Measurements from ENCODE around the gene XYLT1. TPM values are rescaled to one million over a fixed set of nuclear protein-coding genes. Genes with fewer than 3 reads are reported as not detected.
A peak's percentile ranks its signal among the peaks of the same experiment; 100 is the strongest.

Gene XYLT1
- total RNA-seq, 1 donor from 2014 or later: 27.3 TPM

DNA sequence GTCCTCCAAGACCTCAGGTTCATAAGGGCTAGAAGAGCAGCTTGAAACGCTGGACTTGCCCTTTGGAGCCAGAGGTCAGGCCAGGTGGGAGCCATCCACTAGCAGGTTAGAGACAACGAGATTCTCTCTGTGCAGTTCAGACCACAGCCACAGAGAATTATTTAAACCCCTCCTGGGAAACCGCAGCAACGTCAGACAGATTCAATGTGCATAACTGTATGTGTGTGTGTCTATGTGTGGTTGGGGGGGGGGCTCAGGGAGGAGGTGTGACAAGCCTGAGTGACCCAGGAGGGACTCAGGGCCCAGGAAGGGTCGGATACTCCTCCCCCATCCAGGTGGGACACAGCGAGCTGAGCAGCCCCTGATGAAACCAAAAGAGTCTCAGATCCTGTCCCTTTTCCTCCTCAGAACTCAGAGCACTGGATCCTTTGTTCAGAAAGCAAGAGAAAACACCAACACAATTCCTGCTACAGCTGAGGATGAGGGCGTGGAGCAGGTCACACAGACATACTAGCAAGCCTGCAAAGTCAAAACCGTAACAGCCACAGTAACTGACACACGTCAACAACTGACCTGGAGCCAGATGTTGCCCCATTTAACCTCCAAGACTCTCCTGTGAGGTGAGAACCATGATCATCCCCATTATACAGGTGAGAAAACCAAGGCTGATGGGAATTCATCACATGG is 66.8 kb downstream of the XYLT1 start:
- Histone ChIP-seq H3K9me3 (no peaks in the 10 kb centered on the region), H3K36me3 (no peaks in the 10 kb centered on the region), H3K4me3 (no peak overlapping the region), H3K4me1 (peaks cover 44% of the 10 kb centered on the region), H3K27me3 (no peaks in the 10 kb centered on the region), H3K27ac (peak overlapping the region; percentile 87)
- no peak for DNase-seq (ENCODE audit: extremely low spot score in 2 of 2)
- TF ChIP-seq POLR2A (IDR thresholded peaks at IDR 0.05) (no peak), POLR2AphosphoS5 (IDR thresholded peaks at IDR 0.05; ENCODE audit: insufficient read depth in 1 of 2, low read depth in 1 of 2) (no peak)
- TF ChIP-seq, protein P1, sequence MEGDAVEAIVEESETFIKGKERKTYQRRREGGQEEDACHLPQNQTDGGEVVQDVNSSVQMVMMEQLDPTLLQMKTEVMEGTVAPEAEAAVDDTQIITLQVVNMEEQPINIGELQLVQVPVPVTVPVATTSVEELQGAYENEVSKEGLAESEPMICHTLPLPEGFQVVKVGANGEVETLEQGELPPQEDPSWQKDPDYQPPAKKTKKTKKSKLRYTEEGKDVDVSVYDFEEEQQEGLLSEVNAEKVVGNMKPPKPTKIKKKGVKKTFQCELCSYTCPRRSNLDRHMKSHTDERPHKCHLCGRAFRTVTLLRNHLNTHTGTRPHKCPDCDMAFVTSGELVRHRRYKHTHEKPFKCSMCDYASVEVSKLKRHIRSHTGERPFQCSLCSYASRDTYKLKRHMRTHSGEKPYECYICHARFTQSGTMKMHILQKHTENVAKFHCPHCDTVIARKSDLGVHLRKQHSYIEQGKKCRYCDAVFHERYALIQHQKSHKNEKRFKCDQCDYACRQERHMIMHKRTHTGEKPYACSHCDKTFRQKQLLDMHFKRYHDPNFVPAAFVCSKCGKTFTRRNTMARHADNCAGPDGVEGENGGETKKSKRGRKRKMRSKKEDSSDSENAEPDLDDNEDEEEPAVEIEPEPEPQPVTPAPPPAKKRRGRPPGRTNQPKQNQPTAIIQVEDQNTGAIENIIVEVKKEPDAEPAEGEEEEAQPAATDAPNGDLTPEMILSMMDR (IDR thresholded peaks at IDR 0.05): no peak
- intact Hi-C loops (cut with DNase I): loop anchor here (10.0 kb wide), 1 partner anchor 109 kb away; no protein-coding TSS in a partner anchor

- TF ChIP-seq POLR2A (IDR thresholded peaks at IDR 0.05) (no peak), POLR2AphosphoS5 (IDR thresholded peaks at IDR 0.05; ENCODE audit: insufficient read depth in 1 of 2, low read depth in 1 of 2) (no peak)
- TF ChIP-seq, protein P1 (IDR thresholded peaks at IDR 0.05): no peak
- H3K4me3 ChIP-seq: no peak overlapping the region
- peak overlapping the region; percentile 87 for H3K27ac ChIP-seq
- H3K4me1 ChIP-seq: peaks cover 46% of the 10 kb centered on the region
- intact Hi-C loops (cut with DNase I): loop anchor here (10.0 kb wide), 1 partner anchor 108 kb away; no protein-coding TSS in a partner anchor
- no peaks in the 10 kb centered on the region for H3K9me3 ChIP-seq
- no peak for DNase-seq (ENCODE audit: extremely low spot score in 2 of 2)
- H3K36me3 ChIP-seq: no peaks in the 10 kb centered on the region
- no peaks in the 10 kb centered on the region for H3K27me3 ChIP-seq
Observed at GRCh38 chr16:17403156-17403809, 67.5 kb downstream of the XYLT1 start.

DNA sequence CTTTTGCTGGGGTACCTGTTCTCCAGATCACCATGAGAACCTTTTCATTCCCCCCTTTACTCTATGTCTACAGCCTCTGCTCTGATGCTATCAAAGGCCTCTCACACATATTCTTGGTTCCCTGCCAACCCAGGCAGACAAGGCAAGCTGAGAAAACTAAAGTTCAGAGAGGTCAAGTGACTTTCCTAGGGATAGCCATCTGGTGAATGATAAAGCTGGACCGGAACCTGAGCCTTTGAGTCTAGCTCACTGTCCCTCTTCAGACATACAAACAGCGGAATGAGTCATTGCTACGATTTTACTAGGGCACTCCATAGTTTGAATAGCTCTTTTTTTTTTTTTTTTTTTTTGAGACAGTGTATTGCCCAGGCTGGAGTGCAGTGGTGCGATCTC is 73.3 kb downstream of the XYLT1 start:
- Histone ChIP-seq H3K9me3 (no peaks in the 10 kb centered on the region), H3K27me3 (no peaks in the 10 kb centered on the region), H3K4me3 (no peak overlapping the region), H3K4me1 (peaks cover 50% of the 10 kb centered on the region), H3K27ac (peak overlapping the region; percentile 49), H3K36me3 (no peaks in the 10 kb centered on the region)
- TF ChIP-seq, protein P1 (IDR thresholded peaks at IDR 0.05): no peak
- TF ChIP-seq POLR2A (IDR thresholded peaks at IDR 0.05) (no peak), POLR2AphosphoS5 (IDR thresholded peaks at IDR 0.05; ENCODE audit: insufficient read depth in 1 of 2, low read depth in 1 of 2) (peak in 1 of 2 donors; percentile 27)
- no peak for DNase-seq (ENCODE audit: extremely low spot score in 2 of 2)
- intact Hi-C loops (cut with DNase I): loop anchor here (5.0 kb wide), 2 partner anchors 65 to 75 kb away; partner anchors contain the start of gene XYLT1

GRCh38 chr16:17396762-17397498 is 73.8 kb downstream of the XYLT1 start:
- Histone ChIP-seq H3K9me3 (no peaks in the 10 kb centered on the region), H3K27me3 (no peaks in the 10 kb centered on the region), H3K4me1 (peaks cover 56% of the 10 kb centered on the region), H3K27ac (peak overlapping the region; percentile 49), H3K36me3 (no peaks in the 10 kb centered on the region), H3K4me3 (no peak overlapping the region)
- intact Hi-C loops (cut with DNase I): loop anchor here (5.0 kb wide), 2 partner anchors 65 to 75 kb away; partner anchors contain the start of gene XYLT1
- no peak for DNase-seq (ENCODE audit: extremely low spot score in 2 of 2)
- no peak for TF ChIP-seq POLR2A (IDR thresholded peaks at IDR 0.05)
- TF ChIP-seq POLR2AphosphoS5 (IDR thresholded peaks at IDR 0.05; ENCODE audit: insufficient read depth in 1 of 2, low read depth in 1 of 2): no peak
- TF ChIP-seq, protein P1 (IDR thresholded peaks at IDR 0.05): no peak

Measured in vagina (tissue), 2 donors.